ENCODE measurements around the gene TSG101. TPM values are rescaled to one million over a fixed set of nuclear protein-coding genes. Genes with fewer than 3 reads are reported as not detected.

The TSG101 gene
- total RNA-seq, 2 experiments from 2014 or later, result 34.0 to 37.4 TPM

GRCh38 chr11:18472587-18472986 lies 54.2 kb downstream of the TSG101 start:
- TF ChIP-seq, protein P1, sequence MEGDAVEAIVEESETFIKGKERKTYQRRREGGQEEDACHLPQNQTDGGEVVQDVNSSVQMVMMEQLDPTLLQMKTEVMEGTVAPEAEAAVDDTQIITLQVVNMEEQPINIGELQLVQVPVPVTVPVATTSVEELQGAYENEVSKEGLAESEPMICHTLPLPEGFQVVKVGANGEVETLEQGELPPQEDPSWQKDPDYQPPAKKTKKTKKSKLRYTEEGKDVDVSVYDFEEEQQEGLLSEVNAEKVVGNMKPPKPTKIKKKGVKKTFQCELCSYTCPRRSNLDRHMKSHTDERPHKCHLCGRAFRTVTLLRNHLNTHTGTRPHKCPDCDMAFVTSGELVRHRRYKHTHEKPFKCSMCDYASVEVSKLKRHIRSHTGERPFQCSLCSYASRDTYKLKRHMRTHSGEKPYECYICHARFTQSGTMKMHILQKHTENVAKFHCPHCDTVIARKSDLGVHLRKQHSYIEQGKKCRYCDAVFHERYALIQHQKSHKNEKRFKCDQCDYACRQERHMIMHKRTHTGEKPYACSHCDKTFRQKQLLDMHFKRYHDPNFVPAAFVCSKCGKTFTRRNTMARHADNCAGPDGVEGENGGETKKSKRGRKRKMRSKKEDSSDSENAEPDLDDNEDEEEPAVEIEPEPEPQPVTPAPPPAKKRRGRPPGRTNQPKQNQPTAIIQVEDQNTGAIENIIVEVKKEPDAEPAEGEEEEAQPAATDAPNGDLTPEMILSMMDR (IDR thresholded peaks at IDR 0.05), result no peak
- Mint-ChIP-seq H3K4me1 (ENCODE audit: low read depth) (peaks cover 3% of the 10 kb centered on the region), H3K36me3 (ENCODE audit: low read depth) (peaks cover 9% of the 10 kb centered on the region), H3K27ac (no peak overlapping the region), H3K27me3 (no peaks in the 10 kb centered on the region), H3K9me3 (no peaks in the 10 kb centered on the region), H3K4me3 (no peak overlapping the region)
- POLR2A ChIA-PET, result no interaction called here
- ATAC-seq (no peak), DNase-seq (no peak)
- CTCF ChIA-PET, result interaction anchor here (1.2 to 1.9 kb wide), 2 partner anchors 228 to 292 kb away, joined by 3 to 5 read pairs; no protein-coding TSS in a partner anchor
- intact Hi-C loops (cut with micrococcal nuclease), result no loop called here

GRCh38 chr11:18471995-18472394 lies 54.7 kb downstream of the TSG101 start:
- Mint-ChIP-seq H3K27me3 (no peaks in the 10 kb centered on the region), H3K27ac (no peak overlapping the region), H3K4me1 (ENCODE audit: low read depth) (peaks cover 3% of the 10 kb centered on the region), H3K36me3 (ENCODE audit: low read depth) (peaks cover 9% of the 10 kb centered on the region), H3K9me3 (no peaks in the 10 kb centered on the region), H3K4me3 (no peak overlapping the region)
- CTCF ChIA-PET, result interaction anchor here (1.9 kb wide), 1 partner anchor 228 kb away, joined by 5 read pairs; no protein-coding TSS in a partner anchor
- POLR2A ChIA-PET, result no interaction called here
- TF ChIP-seq, protein P1 (IDR thresholded peaks at IDR 0.05), result no peak
- intact Hi-C loops (cut with micrococcal nuclease), result no loop called here
- peak; percentile 77 for ATAC-seq
- peak; percentile 27 for DNase-seq

DNA sequence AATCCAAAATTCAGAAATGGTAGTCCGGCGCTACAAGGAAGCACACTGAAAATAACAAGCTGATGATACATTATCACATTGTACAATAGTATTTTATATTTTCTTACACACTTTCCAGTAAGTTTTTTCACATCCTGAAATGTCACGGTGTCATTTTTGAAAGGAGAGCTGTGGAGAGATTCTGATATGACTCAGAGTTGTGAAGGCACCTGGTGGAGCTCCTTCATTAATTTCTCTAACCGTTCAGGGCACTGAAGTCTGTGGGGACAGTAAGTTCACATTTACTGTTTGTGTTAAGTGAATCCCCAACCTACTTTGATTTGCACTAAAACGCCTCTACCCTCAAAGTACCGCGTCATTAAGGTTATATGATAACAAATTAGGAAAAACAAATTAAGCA lies 57.8 kb downstream of the TSG101 start:
- no peaks in the 10 kb centered on the region for H3K36me3 Mint-ChIP-seq (ENCODE audit: low read depth)
- DNase-seq, result no peak
- ChIA-PET CTCF (interaction anchor here (1.6 kb wide), 1 partner anchor 225 kb away, joined by 4 read pairs; no protein-coding TSS in a partner anchor), POLR2A (interaction anchor here (1.5 to 2.2 kb wide), 2 partner anchors 74 to 147 kb away, joined by 5 to 6 read pairs; partner anchors contain the start of genes GTF2H1, HPS5 and LDHA)
- peaks cover 3% of the 10 kb centered on the region for H3K4me1 Mint-ChIP-seq (ENCODE audit: low read depth)
- no peaks in the 10 kb centered on the region for H3K9me3 Mint-ChIP-seq
- no peak for ATAC-seq
- TF ChIP-seq, protein P1 (IDR thresholded peaks at IDR 0.05), result no peak
- no peak overlapping the region for H3K4me3 Mint-ChIP-seq
- no peaks in the 10 kb centered on the region for H3K27me3 Mint-ChIP-seq
- intact Hi-C loops (cut with micrococcal nuclease), result no loop called here
- H3K27ac Mint-ChIP-seq, result no peak overlapping the region

- ATAC-seq (no peak), DNase-seq (no peak)
- no peak overlapping the region for H3K27ac Mint-ChIP-seq
- no peaks in the 10 kb centered on the region for H3K36me3 Mint-ChIP-seq (ENCODE audit: low read depth)
- intact Hi-C loops (cut with micrococcal nuclease), result no loop called here
- peaks cover 3% of the 10 kb centered on the region for H3K4me1 Mint-ChIP-seq (ENCODE audit: low read depth)
- no peak overlapping the region for H3K4me3 Mint-ChIP-seq
- no peaks in the 10 kb centered on the region for H3K27me3 Mint-ChIP-seq
- ChIA-PET CTCF (no interaction called here), POLR2A (interaction anchor here (1.5 to 2.2 kb wide), 2 partner anchors 73 to 146 kb away, joined by 5 to 6 read pairs; partner anchors contain the start of genes GTF2H1, HPS5 and LDHA)
- TF ChIP-seq, protein P1 (IDR thresholded peaks at IDR 0.05), result no peak
- no peaks in the 10 kb centered on the region for H3K9me3 Mint-ChIP-seq
Observed at GRCh38 chr11:18468059-18468458, 58.7 kb downstream of the TSG101 start.

DNA sequence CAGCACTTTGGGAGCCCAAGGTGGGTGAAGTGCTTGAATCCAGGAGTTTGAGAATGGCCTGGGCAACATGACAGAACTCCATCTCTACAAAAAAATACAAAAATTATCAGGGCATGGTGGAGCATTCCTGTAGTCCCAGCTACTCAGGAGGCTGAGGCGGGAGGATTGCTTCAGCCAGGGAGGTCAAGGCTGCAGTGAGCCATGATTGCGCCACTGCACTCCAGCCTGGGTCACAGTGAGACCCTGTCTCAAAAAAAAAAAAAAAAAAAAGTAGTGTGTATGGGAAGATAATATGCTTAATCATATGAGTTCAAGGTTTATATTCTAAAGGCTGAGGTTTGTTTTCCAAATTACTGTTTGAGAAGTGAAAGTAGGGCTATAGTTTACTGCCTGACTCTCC lies 60.3 kb downstream of the TSG101 start:
- no peaks in the 10 kb centered on the region for H3K27me3 Mint-ChIP-seq
- ChIA-PET POLR2A (no interaction called here), CTCF (interaction anchor here (0.6 to 1.2 kb wide), 2 partner anchors 298 to 351 kb away, joined by 3 read pairs; no protein-coding TSS in a partner anchor)
- ATAC-seq (no peak), DNase-seq (no peak)
- TF ChIP-seq, protein P1 (IDR thresholded peaks at IDR 0.05), result no peak
- H3K9me3 Mint-ChIP-seq, result no peaks in the 10 kb centered on the region
- intact Hi-C loops (cut with micrococcal nuclease), result no loop called here
- no peaks in the 10 kb centered on the region for H3K36me3 Mint-ChIP-seq (ENCODE audit: low read depth)
- H3K4me1 Mint-ChIP-seq (ENCODE audit: low read depth), result no peaks in the 10 kb centered on the region
- no peak overlapping the region for H3K27ac Mint-ChIP-seq
- no peak overlapping the region for H3K4me3 Mint-ChIP-seq

Data from activated CD8-positive, alpha-beta T cell treated with anti-CD3 and anti-CD28 coated beads for 36 hours (primary cell).